ENCODE measurements around the gene YWHAG.
A peak's percentile ranks its signal among the peaks of the same experiment; 100 is the strongest.
"Not testable (repeated sequence)": the region's sequence is repeated elsewhere in the genome, so short reads cannot be mapped to it uniquely, and the experiment has no call there.

The YWHAG gene

GRCh38 chr7:76310102-76310957 lies 48.5 kb downstream of the YWHAG start:
- Mint-ChIP-seq H3K27me3 (no peaks in the 10 kb centered on the region), H3K9me3 (no peaks in the 10 kb centered on the region), H3K36me3 (ENCODE audit: low read depth) (no peaks in the 10 kb centered on the region), H3K4me3 (no peak overlapping the region), H3K4me1 (peaks cover 4% of the 10 kb centered on the region), H3K27ac (no peak overlapping the region)
- DNase-seq (no peak), ATAC-seq (no peak)

GRCh38 chr7:76309341-76310101 lies 49.3 kb downstream of the YWHAG start:
- not testable (repeated sequence) for ATAC-seq; H3K27ac Mint-ChIP-seq; H3K36me3 Mint-ChIP-seq (ENCODE audit: low read depth); H3K27me3 Mint-ChIP-seq; H3K9me3 Mint-ChIP-seq; H3K4me1 Mint-ChIP-seq; DNase-seq; H3K4me3 Mint-ChIP-seq

GRCh38 chr7:76308874-76309273 lies 49.9 kb downstream of the YWHAG start:
- DNase-seq; H3K36me3 Mint-ChIP-seq (ENCODE audit: low read depth); H3K4me3 Mint-ChIP-seq; H3K27me3 Mint-ChIP-seq; ATAC-seq; H3K4me1 Mint-ChIP-seq; H3K27ac Mint-ChIP-seq; H3K9me3 Mint-ChIP-seq: not testable (repeated sequence)

GRCh38 chr7:76304888-76305375 lies 53.9 kb downstream of the YWHAG start:
- no peak overlapping the region for H3K27ac Mint-ChIP-seq
- H3K4me1 Mint-ChIP-seq = peaks cover 17% of the 10 kb centered on the region
- ATAC-seq = no peak
- DNase-seq = no peak
- peaks cover 4% of the 10 kb centered on the region for H3K27me3 Mint-ChIP-seq
- H3K36me3 Mint-ChIP-seq (ENCODE audit: low read depth) = no peaks in the 10 kb centered on the region
- H3K9me3 Mint-ChIP-seq = no peaks in the 10 kb centered on the region
- no peak overlapping the region for H3K4me3 Mint-ChIP-seq

GRCh38 chr7:76303202-76304147 lies 55.3 kb downstream of the YWHAG start:
- peak; percentile 81 for DNase-seq
- Mint-ChIP-seq H3K9me3 (no peaks in the 10 kb centered on the region), H3K27ac (peak overlapping the region; percentile 88), H3K27me3 (peaks cover 4% of the 10 kb centered on the region), H3K36me3 (ENCODE audit: low read depth) (no peaks in the 10 kb centered on the region), H3K4me3 (peak overlapping the region; percentile 81), H3K4me1 (peaks cover 17% of the 10 kb centered on the region)
- peak; percentile 63 for ATAC-seq

GRCh38 chr7:76302347-76303201 lies 56.2 kb downstream of the YWHAG start, which contains the start of gene HSPB1:
TSS of gene HSPB1 (plus strand) at chr7:76302673. CDS start at chr7:76302713, 40 bp downstream.
- Mint-ChIP-seq H3K27ac (peak within 1 kb of the TSS; percentile 88), H3K9me3 (no peaks in the 10 kb centered on the region), H3K4me1 (peaks cover 17% of the 10 kb centered on the region), H3K27me3 (peaks cover 4% of the 10 kb centered on the region), H3K36me3 (ENCODE audit: low read depth) (no peaks in the 10 kb centered on the region), H3K4me3 (peak within 1 kb of the TSS; percentile 81)
- ATAC-seq = peak; percentile 23
- DNase-seq = peak; percentile 59

- Mint-ChIP-seq H3K36me3 (ENCODE audit: low read depth) (no peaks in the 10 kb centered on the region), H3K4me1 (peaks cover 17% of the 10 kb centered on the region), H3K27me3 (peaks cover 4% of the 10 kb centered on the region), H3K27ac (no peak overlapping the region), H3K9me3 (no peaks in the 10 kb centered on the region), H3K4me3 (no peak overlapping the region)
- ATAC-seq = no peak
- no peak for DNase-seq
Measured at GRCh38 chr7:76301000-76301399, 57.8 kb downstream of the YWHAG start.

- Mint-ChIP-seq H3K36me3 (ENCODE audit: low read depth) (no peaks in the 10 kb centered on the region), H3K27me3 (peaks cover 4% of the 10 kb centered on the region), H3K4me3 (no peak overlapping the region), H3K27ac (no peak overlapping the region), H3K4me1 (peaks cover 17% of the 10 kb centered on the region), H3K9me3 (no peaks in the 10 kb centered on the region)
- DNase-seq = no peak
- ATAC-seq = no peak
Measured at GRCh38 chr7:76300166-76300731, 58.5 kb downstream of the YWHAG start.

- ATAC-seq = no peak
- Mint-ChIP-seq H3K36me3 (ENCODE audit: low read depth) (no peaks in the 10 kb centered on the region), H3K4me1 (peaks cover 2% of the 10 kb centered on the region), H3K27ac (no peak overlapping the region), H3K27me3 (peaks cover under 1% of the 10 kb centered on the region), H3K9me3 (no peaks in the 10 kb centered on the region), H3K4me3 (no peak overlapping the region)
- DNase-seq = no peak
Measured at GRCh38 chr7:76296743-76297740, 61.7 kb downstream of the YWHAG start.

- no peak for DNase-seq
- no peaks in the 10 kb centered on the region for H3K36me3 Mint-ChIP-seq (ENCODE audit: low read depth)
- no peak overlapping the region for H3K27ac Mint-ChIP-seq
- H3K4me3 Mint-ChIP-seq = no peak overlapping the region
- no peak for ATAC-seq
- H3K4me1 Mint-ChIP-seq = peaks cover 14% of the 10 kb centered on the region
- H3K27me3 Mint-ChIP-seq = no peaks in the 10 kb centered on the region
- H3K9me3 Mint-ChIP-seq = no peaks in the 10 kb centered on the region
Measured at GRCh38 chr7:76294344-76295024, 64.3 kb downstream of the YWHAG start.

- ATAC-seq = no peak
- Mint-ChIP-seq H3K9me3 (no peaks in the 10 kb centered on the region), H3K36me3 (ENCODE audit: low read depth) (no peaks in the 10 kb centered on the region), H3K27ac (no peak overlapping the region), H3K27me3 (no peaks in the 10 kb centered on the region), H3K4me3 (no peak overlapping the region), H3K4me1 (peaks cover 14% of the 10 kb centered on the region)
- DNase-seq = no peak
Measured at GRCh38 chr7:76293407-76293901, 65.3 kb downstream of the YWHAG start.

GRCh38 chr7:76292911-76293310 lies 65.9 kb downstream of the YWHAG start:
- not testable (repeated sequence) for ATAC-seq; H3K9me3 Mint-ChIP-seq; H3K27ac Mint-ChIP-seq; H3K36me3 Mint-ChIP-seq (ENCODE audit: low read depth); H3K4me3 Mint-ChIP-seq; H3K27me3 Mint-ChIP-seq; DNase-seq
- peaks cover 14% of the 10 kb centered on the region for H3K4me1 Mint-ChIP-seq

Measured in activated naive CD8-positive, alpha-beta T cell treated with anti-CD3 and anti-CD28 coated beads, Interleukin-2, amount 50 U/mL, for 24 hours (primary cell).